ENCODE measurements around the gene CFAP77.

GRCh38 chr9:132525308-132526023 is 115.5 kb downstream of the CFAP77 start:
- TF ChIP-seq ZNF384 (IDR thresholded peaks at IDR 0.05) (no peak), BHLHE40 (IDR thresholded peaks at IDR 0.05; ENCODE audit: borderline replicate concordance) (no peak), SP1 (IDR thresholded peaks at IDR 0.05) (no peak), LEF1 (IDR thresholded peaks at IDR 0.05; ENCODE audit: borderline replicate concordance) (no peak), FOXK2 (IDR thresholded peaks at IDR 0.05) (no peak), PKNOX1 (IDR thresholded peaks at IDR 0.05) (no peak), ELF4 (IDR thresholded peaks at IDR 0.05) (no peak), HDGF (IDR thresholded peaks at IDR 0.05; ENCODE audit: borderline replicate concordance) (no peak)

Measured in HEK293T (cell line).